Gastroesophageal sphincter (tissue), 4 donors: ENCODE data around the gene IL1RAPL2. TPM values are rescaled to one million over a fixed set of nuclear protein-coding genes. Genes with fewer than 3 reads are reported as not detected.

ENCODE experiments used
- ATAC-seq: fragments of 150-250 bp; one replicate; pipeline ENCODE4 v1.9.1; 2016; ENCODE audit warnings: mild to moderate bottlenecking, moderate library complexity
- H3K27ac ChIP-seq, 4 donors: fragments of 200-600 bp; sonication (generic) in 3 of 4; 1 replicate in 3 of 4; 2 replicates in 1 of 4; pipeline ENCODE4 v1.5.1; 2016 to 2019
- H3K27me3 ChIP-seq: fragments of 200-600 bp; sonication (generic); one replicate; pipeline ENCODE4 v1.5.1; 2019
- H3K36me3 ChIP-seq, 2 donors: fragments of 200-600 bp; sonication (generic); one replicate each; pipeline ENCODE4 v1.5.1; 2019; ENCODE audit warnings: control low read depth in 1 of 2
- H3K4me1 ChIP-seq, 3 donors: fragments of 200-600 bp; sonication (generic); 1 replicate in 2 of 3; 2 replicates in 1 of 3; pipeline ENCODE4 v1.5.1; 2016 to 2019; ENCODE audit warnings: control low read depth in 2 of 3
- H3K4me3 ChIP-seq, 2 donors: fragments of 200-600 bp; sonication (generic); one replicate each; pipeline ENCODE4 v1.5.1; 2019; ENCODE audit warnings: mild to moderate bottlenecking in 1 of 2, moderate library complexity in 1 of 2
- H3K9me3 ChIP-seq, 3 donors: fragments of 200-600 bp; sonication (generic); one replicate each; pipeline ENCODE4 v1.5.1; 2017 to 2019; ENCODE audit warnings: control low read depth in 2 of 3
- CTCF ChIP-seq, 4 experiments: fragments of 200-600 bp in 2 of 4; fragments of 450-650 bp in 2 of 4; sonication (generic) in 1 of 4; IDR thresholded peaks; one replicate each; pipeline ENCODE4 v1.5.1; 2017 to 2019; ENCODE audit warnings: antibody characterized with exemption in 4 of 4, mild to moderate bottlenecking in 2 of 4, moderate library complexity in 2 of 4
- EP300 ChIP-seq: sonication (generic); formaldehyde crosslinking; IDR thresholded peaks from one replicate; pipeline ENCODE4 v1.6.1; 2017; ENCODE audit warnings: antibody characterized with exemption, mild to moderate bottlenecking
- POLR2A ChIP-seq, 2 donors: fragments of 450-650 bp; IDR thresholded peaks; one replicate each; pipeline ENCODE4 v1.6.1; 2017; ENCODE audit warnings: antibody characterized with exemption in 2 of 2, mild to moderate bottlenecking in 2 of 2, moderate library complexity in 1 of 2
- POLR2AphosphoS5 ChIP-seq: sonication (generic); formaldehyde crosslinking; IDR thresholded peaks from one replicate; pipeline ENCODE4 v1.6.1; 2017; ENCODE audit warnings: antibody characterized with exemption
- WGBS, 2 donors: methylation state at CpG; one replicate each; pipeline ENCODE4 v1.1.5; 2018; ENCODE audit warnings: low coverage in 1 of 2; 5-methylcytosine and 5-hydroxymethylcytosine counted together
- total RNA-seq, 4 donors: library from RNA; depleted of rRNA; stranded (reverse); fragments of >200 nt; gene quantifications; one replicate each; pipeline ENCODE4 v1.1.0, GENCODE V29; 2016

IL1RAPL2 gene
- total RNA-seq, 4 donors from 2014 or later = 0.54 TPM; not detected in 2

GRCh38 chrX:105277132-105277531 lies 711.1 kb downstream of the IL1RAPL2 start:
- Histone ChIP-seq H3K9me3 (no peaks in the 10 kb centered on the region), H3K4me1 (no peaks in the 10 kb centered on the region), H3K27me3 (no peaks in the 10 kb centered on the region), H3K36me3 (no peaks in the 10 kb centered on the region), H3K27ac (no peak overlapping the region), H3K4me3 (no peak overlapping the region)
- 80 to 88% methylated on average over 1 of the region's 1 CpG for WGBS, 2 donors
- no peak for ATAC-seq
- TF ChIP-seq EP300 (no peak), POLR2AphosphoS5 (no peak), POLR2A (IDR thresholded peaks at IDR 0.05) (no peak), CTCF (IDR thresholded peaks at IDR 0.05) (no peak)

GRCh38 chrX:105282077-105282476 lies 716.1 kb downstream of the IL1RAPL2 start:
- Histone ChIP-seq H3K4me3 (no peak overlapping the region), H3K27ac (no peak overlapping the region), H3K4me1 (no peaks in the 10 kb centered on the region), H3K9me3 (no peaks in the 10 kb centered on the region), H3K27me3 (no peaks in the 10 kb centered on the region), H3K36me3 (no peaks in the 10 kb centered on the region)
- no peak for ATAC-seq
- no peak for TF ChIP-seq POLR2A (IDR thresholded peaks at IDR 0.05)
- TF ChIP-seq CTCF (IDR thresholded peaks at IDR 0.05) = no peak
- no peak for TF ChIP-seq EP300
- no peak for TF ChIP-seq POLR2AphosphoS5
- 71 to 90% methylated on average over 1 of the region's 1 CpG for WGBS, 2 donors

GRCh38 chrX:105297041-105297440 lies 731.0 kb downstream of the IL1RAPL2 start:
- Histone ChIP-seq H3K36me3 (no peaks in the 10 kb centered on the region), H3K4me3 (no peak overlapping the region), H3K4me1 (no peaks in the 10 kb centered on the region), H3K27ac (no peak overlapping the region), H3K9me3 (no peaks in the 10 kb centered on the region), H3K27me3 (no peaks in the 10 kb centered on the region)
- ATAC-seq = no peak
- 50 to 88% methylated on average over 2 to 3 of the region's 3 CpGs for WGBS, 2 donors
- no peak for TF ChIP-seq POLR2A (IDR thresholded peaks at IDR 0.05)
- TF ChIP-seq CTCF (IDR thresholded peaks at IDR 0.05) = no peak
- no peak for TF ChIP-seq POLR2AphosphoS5
- no peak for TF ChIP-seq EP300

- H3K36me3 ChIP-seq = no peaks in the 10 kb centered on the region
- no peak for ATAC-seq
- 75% methylated on average over 1 of the region's 1 CpG; no CpG with 5 or more reads in 1 of the 2 donors for WGBS, 2 donors
- H3K4me3 ChIP-seq = no peak overlapping the region
- H3K4me1 ChIP-seq = no peaks in the 10 kb centered on the region
- H3K27ac ChIP-seq = no peak overlapping the region
- H3K27me3 ChIP-seq = no peaks in the 10 kb centered on the region
- TF ChIP-seq EP300 (no peak), CTCF (IDR thresholded peaks at IDR 0.05) (no peak), POLR2A (IDR thresholded peaks at IDR 0.05) (no peak), POLR2AphosphoS5 (no peak)
- H3K9me3 ChIP-seq = no peaks in the 10 kb centered on the region
Observed at GRCh38 chrX:105299286-105299685, 733.3 kb downstream of the IL1RAPL2 start.

GRCh38 chrX:105302246-105302645 lies 736.2 kb downstream of the IL1RAPL2 start:
- no peak for ATAC-seq
- 67 to 90% methylated on average over 1 of the region's 1 CpG for WGBS, 2 donors
- Histone ChIP-seq H3K9me3 (no peaks in the 10 kb centered on the region), H3K4me1 (no peaks in the 10 kb centered on the region), H3K27ac (no peak overlapping the region), H3K27me3 (no peaks in the 10 kb centered on the region), H3K36me3 (no peaks in the 10 kb centered on the region), H3K4me3 (no peak overlapping the region)
- TF ChIP-seq EP300 (no peak), POLR2AphosphoS5 (no peak), POLR2A (IDR thresholded peaks at IDR 0.05) (no peak), CTCF (IDR thresholded peaks at IDR 0.05) (no peak)
